Stimulated activated CD4-positive, alpha-beta T cell treated with anti-CD3 and anti-CD28 coated beads, Interleukin-1b, Interleukin-23, amount 100 ng/mL, for 1 hour (primary cell): ENCODE data around the gene MGAT3.

Experiments used
- DNase-seq, 2 donors: peaks; one replicate each; pipeline ENCODE4 v3.0.0-alpha.2; 2020; ENCODE audit warnings: low read depth in 2 of 2

The MGAT3 gene

DNA sequence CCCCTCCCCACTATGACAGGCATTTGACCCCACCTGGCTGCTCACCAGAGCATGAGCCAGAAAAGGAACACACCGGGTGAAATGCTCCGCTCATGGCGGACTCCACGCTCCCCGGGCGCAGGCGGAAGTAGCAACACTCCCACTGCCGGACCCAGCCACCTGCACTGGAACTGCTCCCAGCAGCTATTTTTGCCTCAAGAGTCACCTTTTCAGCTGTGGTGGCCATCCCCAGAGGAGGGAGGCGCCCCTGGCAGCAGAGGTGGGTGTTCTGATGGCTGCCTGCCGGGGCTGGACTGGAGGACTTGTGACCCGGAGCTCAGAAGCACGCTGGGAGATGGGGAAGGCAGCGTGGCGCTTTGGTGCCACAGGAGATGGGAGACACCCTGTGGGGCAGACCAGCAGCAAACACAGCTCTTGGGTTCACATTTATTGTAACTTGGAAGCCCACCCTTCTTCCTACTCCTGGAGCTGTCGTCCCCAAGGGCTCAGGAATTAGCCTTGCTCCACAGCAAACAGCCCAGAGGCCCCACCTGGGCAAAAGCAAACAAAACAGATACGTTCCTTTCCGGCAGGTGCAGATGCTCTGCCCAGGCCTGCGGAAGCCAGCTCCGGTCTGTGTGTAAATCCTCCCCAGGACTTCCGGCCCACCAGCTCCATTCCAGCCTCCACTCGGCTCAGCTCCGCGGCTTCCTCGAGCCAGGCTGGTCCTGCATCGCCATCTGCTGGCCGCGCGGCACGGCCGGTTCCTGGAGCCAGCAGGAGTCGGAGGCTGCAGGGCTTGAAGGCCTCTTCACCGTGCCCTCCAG lies 72.1 kb downstream of the MGAT3 start:
- peak; percentile 74 to 87 for DNase-seq

DNA sequence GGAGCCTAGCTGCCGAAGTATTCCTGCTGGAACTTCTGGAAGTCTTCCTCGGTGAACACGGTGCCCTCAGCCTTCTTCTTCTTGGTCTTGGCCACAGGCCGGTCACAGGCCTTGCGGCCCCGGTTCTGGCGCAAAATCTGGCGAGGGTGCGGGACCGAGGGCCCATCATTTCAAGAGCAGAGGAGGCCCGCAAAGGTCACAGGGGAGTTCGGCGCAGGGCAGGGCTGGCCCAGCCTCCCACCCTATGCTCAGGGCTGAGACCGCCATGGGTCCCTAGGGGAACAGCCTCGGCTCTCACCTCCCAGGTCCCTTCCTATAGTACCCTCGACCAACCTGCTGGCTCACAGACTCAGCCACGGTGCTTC lies 72.7 kb downstream of the MGAT3 start:
- DNase-seq: no peak

DNA sequence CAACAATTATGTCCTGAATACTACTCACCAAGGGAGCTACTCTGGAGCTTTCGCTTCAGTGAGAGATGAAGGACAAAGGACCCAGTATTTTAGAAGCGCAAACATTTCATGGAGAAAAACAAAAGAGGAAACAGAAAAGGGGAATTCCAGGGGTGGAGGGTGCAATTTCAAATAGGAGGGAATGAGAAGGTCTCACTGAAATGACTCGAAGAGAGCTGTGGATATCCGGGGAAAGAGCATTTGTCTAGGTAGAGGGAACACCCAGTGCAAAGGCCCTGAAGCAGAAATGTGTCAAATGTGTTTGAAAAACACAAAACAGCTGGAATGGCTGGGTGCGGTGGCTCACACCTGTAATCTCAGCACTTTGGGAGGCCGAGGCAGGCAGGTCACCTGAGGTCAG lies 73.3 kb downstream of the MGAT3 start:
- no peak for DNase-seq

DNA sequence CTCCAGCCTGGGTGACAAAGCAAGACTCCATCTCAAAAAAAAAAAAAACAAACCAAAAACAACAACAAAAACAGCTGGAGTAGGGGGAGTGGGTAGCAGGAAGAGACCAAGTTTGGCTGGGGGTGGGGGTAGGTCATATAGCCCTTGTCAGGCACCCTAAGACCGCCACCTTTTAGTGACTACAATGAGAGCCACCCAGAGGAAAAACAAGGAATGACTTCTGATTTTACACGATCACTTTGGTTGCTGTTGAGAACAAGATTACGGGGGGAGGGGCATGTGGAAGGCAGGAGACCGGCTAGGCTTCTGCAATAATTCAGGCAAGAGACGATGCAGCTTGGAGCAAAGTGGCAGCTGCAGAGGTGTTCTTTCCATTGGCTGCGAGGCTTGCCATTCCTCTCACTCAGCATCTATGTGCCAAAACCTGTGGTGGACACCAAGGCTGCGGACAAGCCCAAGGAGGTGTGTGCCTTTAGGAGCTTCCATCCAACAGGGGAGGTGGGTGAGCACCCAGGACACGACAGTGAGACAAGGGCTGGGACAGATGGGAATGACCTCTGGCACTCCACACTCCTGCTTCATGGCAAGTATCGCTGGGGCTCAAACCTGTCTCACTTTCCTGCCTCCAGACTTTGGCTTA lies 74.0 kb downstream of the MGAT3 start:
- no peak for DNase-seq

DNA sequence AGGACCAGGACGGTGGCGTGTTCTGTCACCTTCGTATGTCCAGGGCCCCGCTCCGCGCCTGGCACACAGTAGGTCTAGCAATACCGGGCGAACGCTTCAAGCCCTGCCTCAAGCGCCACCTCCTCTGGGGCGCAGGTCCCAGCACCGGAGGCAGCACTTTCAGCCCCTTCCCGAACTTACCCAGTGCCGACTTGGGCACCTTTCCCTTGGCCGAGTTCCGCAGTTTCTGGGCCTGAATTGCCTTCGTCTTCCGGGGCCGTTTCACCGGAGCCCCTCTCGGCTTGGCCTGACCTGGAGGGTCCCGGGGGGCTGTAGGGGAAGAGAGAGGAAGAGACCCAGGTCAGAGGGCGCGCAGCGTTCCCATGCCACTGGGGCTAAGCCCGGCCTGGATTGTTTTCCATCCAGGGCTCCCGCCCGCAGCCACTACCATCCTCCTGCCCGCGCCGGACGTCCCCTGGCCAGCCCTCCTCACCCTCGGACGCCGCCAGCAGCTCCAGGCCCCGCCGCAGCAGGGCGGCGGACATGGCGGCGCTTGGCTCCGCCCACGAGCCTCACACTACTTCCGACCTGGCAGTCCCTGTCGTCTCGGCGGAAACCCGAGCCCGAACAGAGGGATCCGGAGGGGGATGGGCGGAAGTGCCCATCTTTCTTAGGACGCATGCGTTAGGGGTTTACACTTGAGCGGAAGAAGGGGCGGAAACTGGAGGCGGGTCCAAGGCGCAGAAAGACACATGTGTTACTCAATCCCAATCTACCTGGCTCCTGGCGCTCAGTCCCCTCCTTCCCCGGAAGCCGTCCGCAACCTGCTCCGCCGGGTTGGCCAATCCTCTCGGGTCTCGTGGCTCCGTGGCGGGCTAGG lies 75.6 kb downstream of the MGAT3 start, which contains the start of gene RPS19BP1:
Gene RPS19BP1, minus strand, starts transcription at position 534 of the 859 bp plus-strand sequence. Its CDS starts 10 bp downstream, at position 524.
- peak; percentile 98 for DNase-seq

DNA sequence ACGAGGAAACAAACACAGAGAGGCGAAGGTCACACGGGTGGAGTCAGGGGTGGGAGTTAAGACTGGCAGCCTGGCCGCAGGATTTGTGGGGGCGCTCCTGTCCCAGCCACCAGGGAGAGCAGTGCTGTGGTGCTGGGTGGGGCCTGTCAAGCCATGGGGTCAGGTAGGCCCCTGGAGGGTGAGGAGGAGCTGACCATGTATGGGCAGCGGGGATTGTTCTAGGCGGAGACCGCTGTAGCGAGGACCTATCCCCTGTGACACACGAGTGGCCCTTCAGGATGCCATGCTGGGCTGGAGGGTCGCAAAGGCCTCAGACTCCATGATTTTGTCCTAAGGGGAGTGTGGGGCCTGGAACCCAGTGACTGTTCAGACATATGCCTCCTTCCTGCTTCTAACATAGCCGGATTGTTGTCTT lies 77.3 kb downstream of the MGAT3 start:
- DNase-seq: no peak

DNA sequence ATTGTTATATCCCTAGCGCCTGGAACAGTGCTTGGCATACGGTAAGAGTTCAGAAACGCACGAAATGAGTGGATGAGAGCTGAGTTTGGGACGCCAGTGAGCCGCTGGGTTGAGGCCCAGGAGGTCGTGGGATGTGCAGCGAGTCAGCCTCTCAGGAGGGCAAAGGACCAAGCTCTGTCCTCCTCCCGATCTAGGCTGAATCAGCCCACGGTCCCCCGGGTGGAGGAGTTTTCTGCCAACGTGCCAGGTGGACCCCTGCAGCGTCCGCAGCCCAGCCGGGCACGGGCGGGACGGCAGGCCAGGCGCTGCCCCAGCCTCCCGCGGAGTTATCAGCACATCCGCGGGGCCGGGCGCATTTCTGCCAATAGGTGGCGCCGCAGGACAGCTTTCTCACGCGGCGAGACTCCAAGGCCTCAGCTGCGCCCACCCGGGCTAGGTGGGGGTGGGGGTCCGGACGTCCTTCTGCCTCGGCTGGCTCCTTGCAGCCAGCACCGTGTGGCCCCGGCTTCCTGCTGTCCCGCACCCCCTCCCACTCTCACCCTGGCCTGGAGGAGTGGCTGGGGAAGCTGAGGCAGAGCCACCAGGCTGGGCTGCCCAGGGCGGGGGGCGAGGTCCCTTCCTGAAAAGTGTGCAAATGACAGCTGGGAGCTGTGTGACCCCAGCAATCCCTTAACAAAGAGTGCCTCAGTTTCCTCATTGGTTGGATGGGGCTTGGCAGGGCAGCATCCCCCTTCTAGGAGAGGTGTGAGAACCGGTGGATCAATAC lies 78.0 kb downstream of the MGAT3 start:
- peak; percentile 54 to 76 for DNase-seq

DNA sequence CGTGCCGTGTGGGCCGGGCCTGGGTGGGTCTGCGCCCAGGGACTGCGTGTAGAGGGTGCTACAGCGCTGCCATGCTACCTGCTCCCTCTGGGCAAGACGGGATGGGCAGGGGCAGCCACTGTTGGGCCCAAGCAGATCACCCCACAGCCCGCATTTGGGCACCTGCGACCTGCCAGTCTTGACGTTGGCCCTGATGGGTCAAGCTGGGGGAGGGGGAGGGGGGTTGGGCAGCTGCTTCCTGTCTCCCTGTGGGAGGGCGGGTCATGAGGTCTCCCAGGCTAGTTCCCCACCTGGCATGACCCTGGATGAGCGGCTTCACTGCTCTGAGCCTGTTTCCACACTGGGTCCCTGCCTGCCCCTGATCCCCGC lies 78.5 kb downstream of the MGAT3 start:
- DNase-seq: no peak

DNA sequence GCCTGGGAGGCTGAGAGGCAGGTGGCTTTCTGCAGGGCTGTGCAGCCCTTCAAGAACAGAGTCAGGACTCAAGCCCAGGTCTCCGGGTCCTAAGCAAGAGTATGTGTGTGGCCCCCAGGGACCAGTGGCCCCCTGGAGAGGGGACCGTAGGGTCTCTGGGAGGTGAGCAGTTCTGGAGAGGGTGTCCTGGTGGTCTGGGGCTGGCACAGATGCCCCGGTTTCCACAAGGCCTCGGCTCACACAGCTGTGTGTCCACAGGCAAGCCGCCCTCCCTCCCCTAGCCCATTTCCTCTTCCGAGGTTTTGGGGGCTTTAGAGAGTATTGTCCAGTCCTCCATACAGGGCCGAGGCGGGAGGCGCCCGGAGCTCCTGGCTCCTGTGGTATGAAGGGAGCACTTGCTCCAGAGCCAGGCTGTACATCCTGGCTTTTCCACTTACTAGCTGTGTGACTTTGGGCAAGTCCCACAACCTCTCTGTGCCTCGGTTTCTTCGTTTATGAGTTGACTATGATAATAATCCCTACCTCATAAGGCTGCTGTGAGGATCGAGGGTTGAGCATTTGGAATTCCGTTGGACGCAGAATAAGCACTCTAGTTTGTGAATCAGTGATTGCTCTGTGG lies 79.1 kb downstream of the MGAT3 start:
- DNase-seq: no peak

DNA sequence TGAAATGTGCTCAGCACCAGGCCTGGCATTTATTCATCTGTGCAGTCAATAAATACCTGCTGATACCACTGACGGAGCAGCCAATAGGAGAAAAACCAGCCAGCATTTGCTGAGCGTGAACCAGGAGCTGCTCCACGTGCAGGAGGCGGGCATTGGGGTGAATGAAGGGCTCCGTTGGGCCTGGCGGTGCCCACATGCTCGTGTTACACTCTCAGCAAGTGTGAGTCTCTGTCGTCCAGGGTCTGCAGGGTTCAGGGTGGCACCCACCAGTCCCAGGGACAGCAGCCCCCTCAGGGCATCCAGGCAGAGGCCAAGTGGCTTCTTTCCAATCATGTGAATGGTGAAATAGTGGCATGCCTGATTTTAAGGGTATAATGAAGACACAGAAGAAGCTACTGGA lies 79.9 kb downstream of the MGAT3 start:
- DNase-seq: no peak

DNA sequence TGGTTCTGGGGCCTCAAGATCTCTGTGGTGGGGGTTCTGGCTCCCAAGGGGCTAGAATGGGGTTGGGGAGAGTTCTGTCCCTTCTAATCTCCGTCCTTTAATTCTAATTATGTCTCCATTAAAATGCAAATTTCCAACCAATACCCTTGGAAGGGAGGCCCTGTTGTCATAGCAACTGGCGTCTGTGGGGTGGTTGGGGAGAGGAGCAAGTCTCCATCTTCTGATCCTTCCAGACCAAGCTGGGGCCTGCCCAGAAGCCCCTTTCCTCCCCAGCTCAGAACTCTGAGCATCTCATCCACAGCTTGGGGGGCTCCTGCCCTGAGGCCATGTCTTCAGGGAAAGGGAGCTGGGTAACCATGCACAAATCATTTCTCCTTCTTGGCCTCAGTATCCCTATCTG lies 81.2 kb downstream of the MGAT3 start:
- no peak for DNase-seq
